Effector CD4-positive, alpha-beta T cell (primary cell): ENCODE results near the gene EXOSC6.
"Not testable (repeated sequence)": the region's sequence is repeated elsewhere in the genome, so short reads cannot be mapped to it uniquely, and the experiment has no call there.

Source experiments
- DNase-seq: peaks from one replicate; pipeline ENCODE4 v3.0.0-alpha.2; 2020

The EXOSC6 gene

DNA sequence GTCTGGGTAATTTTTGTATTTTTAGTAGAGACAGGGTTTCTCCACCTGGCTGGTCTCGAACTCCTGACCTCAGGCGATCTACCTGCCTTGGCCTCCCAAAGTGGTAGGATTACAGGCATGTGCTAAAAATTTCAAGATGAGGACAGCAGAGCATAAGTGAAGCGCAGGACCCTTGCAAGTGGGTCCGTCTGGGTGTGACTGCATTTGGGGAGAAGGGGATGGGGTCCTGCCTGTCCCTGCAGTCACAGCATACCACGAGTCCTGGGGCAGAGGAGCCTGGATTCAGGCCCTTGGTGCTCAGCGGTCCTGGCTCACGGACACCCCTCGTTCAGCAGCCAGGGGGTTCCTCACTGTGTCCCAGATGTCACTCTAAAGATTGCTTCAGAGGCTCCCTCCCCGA, 53.5 kb downstream of the EXOSC6 start:
- DNase-seq = not testable (repeated sequence)

DNA sequence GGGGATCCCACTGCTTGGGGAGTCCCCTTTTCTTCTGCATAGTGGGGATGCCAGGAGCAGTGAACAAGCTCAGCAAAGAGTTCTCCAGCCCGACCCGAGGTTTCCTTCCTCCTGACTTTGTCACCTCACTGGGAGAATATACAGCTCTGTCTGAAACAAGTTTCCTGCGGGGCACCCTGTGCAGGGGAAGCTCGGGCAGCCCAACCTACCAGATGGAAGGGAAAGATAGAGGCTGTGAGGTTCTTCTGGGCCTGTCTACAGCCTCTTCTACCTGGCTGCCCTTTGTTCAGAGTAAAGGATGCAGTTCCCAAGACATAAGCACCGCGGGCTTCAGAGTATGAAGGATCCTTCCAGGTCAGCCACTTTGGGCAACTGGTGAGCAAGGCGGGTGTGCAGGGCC, 54.1 kb downstream of the EXOSC6 start:
- DNase-seq = not testable (repeated sequence)
